ENCODE results near the gene ZNF213.

ZNF213 gene

GRCh38 chr16:3101841-3102470 lies 32.9 kb upstream of the ZNF213 start:
- peak; percentile 65 for DNase-seq

GRCh38 chr16:3106205-3106928 lies 28.5 kb upstream of the ZNF213 start:
- peak; percentile 95 for DNase-seq

GRCh38 chr16:3112058-3112880 lies 22.6 kb upstream of the ZNF213 start, which contains the start of gene ZNF205:
Gene ZNF205 (plus strand): TSS chr16:3112586. CDS start chr16:3113431, 845 bp downstream.
- peak; percentile 82 for DNase-seq

- DNase-seq = peak; percentile 59
Measured at GRCh38 chr16:3112881-3113574, 21.8 kb upstream of the ZNF213 start.

GRCh38 chr16:3113765-3114479 lies 20.9 kb upstream of the ZNF213 start:
- no peak for DNase-seq

GRCh38 chr16:3115003-3115402 lies 19.8 kb upstream of the ZNF213 start:
- no peak for DNase-seq

GRCh38 chr16:3115561-3115960 lies 19.3 kb upstream of the ZNF213 start:
- DNase-seq = no peak

GRCh38 chr16:3118204-3118790 lies 16.5 kb upstream of the ZNF213 start:
- peak; percentile 13 for DNase-seq

GRCh38 chr16:3118846-3119245 lies 16.0 kb upstream of the ZNF213 start:
- DNase-seq = peak; percentile 12

GRCh38 chr16:3119286-3119685 lies 15.5 kb upstream of the ZNF213 start:
- peak; percentile 18 for DNase-seq

- peak; percentile 17 for DNase-seq
Measured at GRCh38 chr16:3119701-3120408, 15.0 kb upstream of the ZNF213 start.

GRCh38 chr16:3120435-3120834 lies 14.4 kb upstream of the ZNF213 start:
- peak; percentile 16 for DNase-seq

- DNase-seq = peak; percentile 71
Measured at GRCh38 chr16:3121851-3122467, 12.9 kb upstream of the ZNF213 start.

- DNase-seq = peak; percentile 15
Measured at GRCh38 chr16:3122926-3123570, 11.8 kb upstream of the ZNF213 start.

- peak; percentile 98 for DNase-seq
Measured at GRCh38 chr16:3123986-3124886, 10.6 kb upstream of the ZNF213 start.

- no peak for DNase-seq
Measured at GRCh38 chr16:3127745-3128144, 7.1 kb upstream of the ZNF213 start.

GRCh38 chr16:3129137-3130131 lies 5.4 kb upstream of the ZNF213 start:
- DNase-seq = peak; percentile 84

Data from femur (tissue), 1 donor.